HG03066 (cell line): ENCODE data around the gene MRGPRD.
"Not testable (repeated sequence)": the region's sequence is repeated elsewhere in the genome, so short reads cannot be mapped to it uniquely, and the experiment has no call there.

Experiments
- ATAC-seq: cut with Tn5 transposase; IDR thresholded peaks from one replicate; pipeline ENCODE4 v1.9.1; 2021; ENCODE audit warnings: low read depth; ENCODE audit not compliant: unreplicated experiment

The MRGPRD gene

GRCh38 chr11:68994894-68995285 lies 14.1 kb upstream of the MRGPRD start:
- ATAC-seq: no peak

GRCh38 chr11:68994161-68994893 lies 13.5 kb upstream of the MRGPRD start:
- no peak for ATAC-seq

DNA sequence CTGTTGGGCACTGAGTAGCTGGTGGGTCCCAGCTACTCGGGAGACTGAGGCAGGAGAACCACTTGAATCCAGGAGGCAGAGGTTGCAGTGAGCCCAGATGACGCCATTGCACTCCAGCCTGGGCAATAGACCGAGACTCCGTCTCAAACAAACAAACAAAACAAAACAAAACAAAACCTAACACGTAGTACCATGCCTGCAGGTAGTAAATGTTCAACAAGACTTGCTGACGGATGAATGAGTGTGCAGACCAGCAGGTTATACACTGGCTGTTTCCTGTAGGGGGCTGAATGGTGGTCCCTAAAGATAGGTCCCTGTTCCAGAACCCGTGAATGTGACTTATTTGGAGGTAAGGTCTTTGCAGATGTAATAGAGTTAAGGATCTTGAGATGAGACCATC lies 12.8 kb upstream of the MRGPRD start:
- ATAC-seq: no peak

DNA sequence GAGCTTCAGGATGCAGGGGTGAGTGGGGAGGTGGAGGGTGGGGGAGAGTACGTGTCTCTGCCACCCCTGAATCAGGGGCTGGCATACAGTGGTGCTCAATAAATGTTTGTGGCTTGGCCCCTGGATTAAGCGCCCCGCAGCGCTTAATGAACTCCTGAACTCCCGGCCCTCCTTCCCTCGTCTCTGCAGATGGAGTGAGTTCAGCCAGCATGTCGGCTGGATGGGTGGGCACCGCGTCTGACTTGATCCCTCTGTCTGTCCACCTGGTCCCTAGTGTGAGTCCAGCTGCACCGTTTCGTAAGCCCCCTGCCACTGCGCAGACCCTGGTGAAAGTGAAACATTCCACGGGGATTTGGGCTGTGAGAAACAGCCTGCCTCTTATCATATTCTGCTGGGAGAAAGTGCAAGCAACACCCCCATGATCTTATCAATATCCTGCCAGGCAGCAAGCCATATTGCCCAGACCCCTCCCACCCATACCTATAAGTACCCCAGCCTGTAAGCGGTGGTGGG lies 12.0 kb upstream of the MRGPRD start:
- ATAC-seq: no peak

DNA sequence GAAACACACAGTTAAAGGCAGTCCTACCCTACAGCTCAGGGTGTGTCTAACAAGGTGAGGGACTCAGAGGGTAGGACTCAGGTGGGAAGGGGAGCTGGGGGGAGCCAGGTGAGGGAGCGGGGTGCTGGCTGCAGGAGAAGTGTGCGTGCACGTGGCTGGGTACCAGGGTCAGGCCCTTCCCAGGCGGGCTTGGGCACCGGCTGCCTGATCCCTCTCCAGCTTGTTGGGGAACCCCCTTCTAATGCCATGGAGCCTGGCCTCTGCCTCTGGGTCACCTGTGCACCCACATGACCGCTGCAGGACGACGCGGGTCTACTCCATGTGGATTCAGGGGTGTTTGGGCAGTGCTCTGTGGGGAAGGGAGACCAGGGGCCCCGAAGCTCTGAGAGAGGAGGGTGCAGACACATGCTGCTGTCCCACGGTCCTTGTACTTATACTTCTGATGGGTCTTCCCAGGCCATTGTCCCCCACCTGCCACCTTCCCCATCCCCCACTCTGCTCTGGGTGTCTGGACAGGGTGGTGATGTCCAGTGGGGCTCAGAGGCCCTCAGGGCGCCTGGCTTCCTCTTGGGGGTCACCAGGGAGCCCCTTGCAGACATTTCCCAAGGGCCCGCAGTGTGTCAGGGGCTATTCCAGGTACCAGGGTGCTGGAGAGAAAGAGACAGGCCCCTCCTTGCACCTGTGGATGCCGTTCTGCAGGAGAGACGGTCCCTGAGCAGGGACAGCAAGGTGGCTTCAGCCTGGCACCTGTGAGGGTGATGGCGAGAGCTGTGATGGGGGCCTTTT lies 10.4 kb upstream of the MRGPRD start:
- ATAC-seq: no peak

GRCh38 chr11:68989936-68990606 lies 9.3 kb upstream of the MRGPRD start:
- ATAC-seq: no peak

DNA sequence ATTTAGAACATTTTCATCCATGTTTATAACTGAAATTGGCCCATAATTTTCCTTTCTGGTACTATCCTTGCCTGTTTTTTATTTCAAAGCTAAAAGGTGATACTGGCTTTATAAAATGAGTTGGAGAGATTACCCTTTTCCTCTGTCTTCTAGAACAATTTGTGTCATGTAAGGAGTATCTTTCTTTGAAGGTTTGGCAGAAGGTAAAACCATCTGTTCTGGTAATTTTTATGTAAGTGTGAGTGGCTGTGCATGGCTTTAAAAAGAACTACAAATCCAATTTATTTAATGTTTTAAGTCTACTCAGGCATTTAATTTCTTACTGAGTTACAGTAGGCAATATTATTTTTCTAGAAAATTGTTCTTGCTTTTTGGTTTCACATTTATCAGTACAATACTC lies 7.7 kb upstream of the MRGPRD start:
- no peak for ATAC-seq

DNA sequence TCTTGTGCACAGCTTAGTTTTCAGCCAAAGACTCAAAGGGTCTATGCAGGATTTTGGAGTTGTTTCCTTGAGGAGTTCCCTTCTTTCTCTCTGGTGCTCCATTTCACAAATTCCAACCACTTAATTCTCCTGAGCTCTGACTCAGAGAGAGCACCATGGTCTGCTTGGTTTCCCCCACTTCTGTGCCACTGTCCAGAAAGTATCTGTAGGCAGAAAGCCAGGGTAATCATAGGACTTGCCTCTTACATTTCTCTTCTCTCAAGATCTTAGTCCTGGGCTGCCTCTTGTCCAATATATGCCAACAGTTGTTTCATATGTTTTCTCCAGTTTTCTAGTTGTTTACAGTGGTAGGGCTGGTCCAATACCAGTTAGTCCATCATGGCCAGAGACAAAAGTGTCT lies 6.4 kb upstream of the MRGPRD start:
- no peak for ATAC-seq

DNA sequence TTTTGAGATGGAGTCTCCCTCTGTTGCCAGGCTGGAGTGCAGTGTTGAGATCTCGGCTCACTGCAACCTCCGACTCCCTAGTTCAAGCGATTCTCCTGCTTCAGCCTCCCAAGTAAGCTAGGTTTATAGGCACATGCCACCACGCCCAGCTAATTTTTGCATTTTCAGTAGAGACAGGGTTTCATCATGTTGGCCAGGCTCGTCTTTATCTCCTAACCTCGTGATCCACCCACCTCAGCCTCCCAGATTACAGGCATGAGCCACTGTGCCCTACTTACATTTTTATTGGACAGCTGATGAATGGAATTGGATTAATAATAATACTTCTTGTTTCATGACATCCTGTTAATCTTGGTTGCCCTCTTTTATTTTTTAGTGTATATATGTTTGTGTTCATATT lies 3.0 kb upstream of the MRGPRD start:
- no peak for ATAC-seq

DNA sequence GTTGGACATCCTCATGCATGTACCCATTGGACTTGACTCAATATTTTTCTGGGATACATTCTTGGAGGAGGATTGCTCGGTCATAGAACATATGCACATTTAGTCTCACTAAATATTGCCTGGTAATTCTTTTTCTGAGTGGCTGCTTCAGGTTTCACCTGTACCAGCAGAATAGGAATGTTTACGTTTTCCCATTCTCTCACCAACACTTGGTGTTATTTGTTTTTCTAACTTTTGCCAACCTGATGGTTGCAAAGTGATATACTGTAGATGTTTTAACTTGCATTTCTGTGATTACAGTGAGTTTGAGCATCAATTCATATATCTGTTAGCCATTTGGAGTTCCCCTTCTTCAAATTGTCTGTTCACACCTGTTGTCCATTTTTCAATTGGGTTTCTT lies 1.3 kb upstream of the MRGPRD start:
- ATAC-seq: no peak

GRCh38 chr11:68979931-68980775 lies 633 bp downstream of the MRGPRD start:
- ATAC-seq: no peak

- ATAC-seq: no peak
These were observed 1.7 kb downstream of the MRGPRD start for GRCh38 chr11:68978931-68979594.

DNA sequence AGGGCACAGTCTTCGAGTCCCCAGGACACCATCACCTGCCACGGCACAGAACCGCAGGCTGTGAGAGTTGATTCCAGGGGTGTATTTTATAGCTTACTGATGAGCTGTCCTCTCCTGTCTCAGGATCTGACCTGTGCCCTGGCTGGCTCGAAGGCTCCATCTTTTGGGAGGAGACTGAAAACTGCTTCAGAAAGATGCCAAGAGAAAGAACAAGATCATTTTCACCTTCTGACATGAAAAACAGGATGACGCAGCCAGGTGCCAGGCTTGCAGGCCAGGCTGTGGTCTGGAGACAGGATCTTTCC lies 2.2 kb downstream of the MRGPRD start:
- no peak for ATAC-seq

DNA sequence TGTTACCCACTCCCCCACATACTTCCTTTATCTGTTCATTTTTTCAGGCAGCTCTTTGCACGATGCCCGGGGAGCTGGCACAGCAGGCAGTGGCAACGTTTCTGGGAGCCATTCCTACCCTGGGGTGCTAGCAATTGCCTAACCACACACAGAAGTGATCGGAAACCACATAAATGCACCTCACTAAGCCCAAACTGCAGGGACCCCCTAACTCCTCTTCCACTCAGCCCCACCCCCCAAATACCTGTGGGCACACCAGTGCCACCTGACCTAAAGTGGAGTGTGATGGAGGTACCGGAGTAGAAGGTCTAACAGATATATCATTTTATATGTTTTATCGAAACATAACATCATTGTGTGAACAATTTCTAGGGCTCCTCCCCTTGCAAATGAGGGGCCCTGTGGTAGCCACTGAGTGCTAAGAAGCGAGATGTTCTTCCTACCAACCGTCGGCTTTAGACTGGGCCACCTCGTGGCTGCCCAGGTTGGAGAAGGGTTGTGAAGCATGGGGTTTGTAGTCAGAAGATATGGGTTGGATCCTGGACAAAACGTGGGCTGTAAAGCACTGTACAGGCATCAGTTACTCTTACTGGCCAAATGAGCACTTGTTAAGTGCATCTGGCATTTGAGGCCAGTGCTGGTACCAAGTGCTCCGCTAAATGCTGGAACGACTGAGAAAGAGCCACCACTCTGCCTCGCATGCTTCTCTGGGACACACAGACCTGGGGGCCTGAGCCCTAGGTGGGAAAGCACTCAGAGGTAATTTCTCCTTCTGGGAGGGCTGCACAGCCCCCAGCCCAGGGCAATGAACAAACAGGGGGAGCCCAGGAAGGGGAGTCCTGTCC lies 2.8 kb downstream of the MRGPRD start:
- ATAC-seq: no peak

GRCh38 chr11:68976563-68976962 lies 4.2 kb downstream of the MRGPRD start:
- no peak for ATAC-seq

DNA sequence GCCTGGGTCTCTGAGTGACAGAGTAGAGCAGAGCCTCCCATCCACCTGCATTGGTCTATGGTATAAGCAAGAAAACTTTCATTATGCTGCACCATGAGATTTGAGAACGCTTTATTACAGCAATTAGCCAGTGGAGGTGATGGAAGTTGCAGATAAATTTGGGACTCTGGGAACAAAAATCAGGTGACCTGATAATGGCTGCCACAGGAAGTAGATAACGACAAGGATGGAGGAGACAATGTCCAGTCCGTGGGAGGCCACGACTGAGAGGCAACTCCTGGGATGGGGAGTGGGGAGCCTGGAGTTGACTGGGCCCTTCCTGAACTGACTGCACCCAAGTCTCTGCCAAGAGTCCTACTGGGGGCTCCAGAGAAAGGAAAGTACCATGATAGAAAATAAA lies 4.7 kb downstream of the MRGPRD start:
- no peak for ATAC-seq

- no peak for ATAC-seq
These were observed 6.2 kb downstream of the MRGPRD start for GRCh38 chr11:68974421-68975194.

GRCh38 chr11:68973706-68974105 lies 7.1 kb downstream of the MRGPRD start:
- not testable (repeated sequence) for ATAC-seq

DNA sequence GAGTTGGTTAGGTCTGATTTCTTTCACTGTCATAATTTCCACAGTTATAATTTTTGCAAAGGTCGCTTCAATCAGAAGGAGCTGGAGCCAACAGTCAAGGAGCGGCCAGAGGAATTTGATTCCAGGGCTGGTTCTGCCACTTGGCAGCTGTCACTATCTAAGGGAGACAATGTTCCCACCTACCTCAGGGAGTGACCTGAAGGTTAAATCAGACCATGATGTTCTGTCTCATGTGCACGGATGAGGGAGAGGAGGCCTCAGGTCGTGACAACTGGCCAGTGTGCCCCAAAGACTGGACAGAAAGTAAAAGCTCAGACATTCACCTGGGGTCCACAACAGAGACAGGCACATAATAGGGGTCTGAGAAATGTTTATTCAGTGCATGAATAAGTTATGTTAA lies 7.6 kb downstream of the MRGPRD start:
- ATAC-seq: no peak
